GM23338 (cell line): ENCODE measurements around the gene BAMBI. TPM values are rescaled to one million over a fixed set of nuclear protein-coding genes. Genes with fewer than 3 reads are reported as not detected.

Source experiments
- ATAC-seq: fragments of 200-7000 bp; cut with Tn5 transposase; 3 replicates; pipeline ENCODE4 v1.9.1; 2020
- DNase-seq: peaks from one replicate; pipeline ENCODE4 v3.0.0-alpha.2; 2015; ENCODE audit warnings: low spot score
- H2AFZ ChIP-seq: fragments of 200-600 bp; sonication (generic); 2 replicates; pipeline ENCODE4 v1.8.0; 2016; ENCODE audit warnings: antibody characterized with exemption, mild to moderate bottlenecking, moderate library complexity
- H3F3A ChIP-seq: fragments of 200-600 bp; sonication (generic); replicated peaks from 2 replicates; pipeline ENCODE4 v1.8.0; 2017; ENCODE audit warnings: antibody characterized with exemption, mixed run types, low read depth
- H3K27ac ChIP-seq: fragments of 200-600 bp; sonication (generic); 2 replicates; pipeline ENCODE4 v1.6.1; 2016; ENCODE audit warnings: low read depth
- H3K27me3 ChIP-seq: fragments of 200-600 bp; sonication (generic); 2 replicates; pipeline ENCODE4 v1.8.0; 2016; ENCODE audit warnings: mild to moderate bottlenecking, mixed run types, moderate library complexity; ENCODE audit not compliant: insufficient read depth
- H3K36me3 ChIP-seq: fragments of 200-600 bp; sonication (generic); 2 replicates; pipeline ENCODE4 v1.8.0; 2016; ENCODE audit warnings: mild to moderate bottlenecking; ENCODE audit not compliant: insufficient read depth
- H3K4me1 ChIP-seq: fragments of 200-600 bp; sonication (generic); 2 replicates; pipeline ENCODE4 v1.8.0; 2016; ENCODE audit warnings: mild to moderate bottlenecking, moderate library complexity; ENCODE audit not compliant: insufficient read depth
- H3K4me2 ChIP-seq: fragments of 200-600 bp; sonication (generic); 2 replicates; pipeline ENCODE4 v1.7.1; 2017; ENCODE audit warnings: mixed run types
- H3K4me3 ChIP-seq: fragments of 200-600 bp; sonication (generic); 2 replicates; pipeline ENCODE4 v1.6.1; 2016; ENCODE audit warnings: mixed run types
- H3K79me2 ChIP-seq: fragments of 200-600 bp; sonication (generic); replicated peaks from 2 replicates; pipeline ENCODE4 v1.8.0; 2017; ENCODE audit warnings: mild to moderate bottlenecking; ENCODE audit not compliant: insufficient read depth
- H3K9me2 ChIP-seq: fragments of 200-600 bp; sonication (generic); 2 replicates; pipeline ENCODE4 v1.8.0; 2017; ENCODE audit not compliant: insufficient read depth
- H4K20me1 ChIP-seq: fragments of 200-600 bp; sonication (generic); replicated peaks from 2 replicates; pipeline ENCODE4 v1.8.0; 2017; ENCODE audit warnings: mild to moderate bottlenecking; ENCODE audit not compliant: insufficient read depth
- H3K27ac Mint-ChIP-seq: 2 replicates; pipeline ENCODE4 v1.8.0; 2020; ENCODE audit warnings: inconsistent platforms, mild to moderate bottlenecking, moderate library complexity, mixed read lengths
- H3K27me3 Mint-ChIP-seq: 3 replicates; pipeline ENCODE4 v1.8.0; 2022; ENCODE audit warnings: low read depth, mild to moderate bottlenecking, moderate library complexity, mixed read lengths, inconsistent platforms; ENCODE audit not compliant: insufficient read depth, poor library complexity
- H3K36me3 Mint-ChIP-seq: 3 replicates; pipeline ENCODE4 v1.8.0; 2021; ENCODE audit warnings: low read depth, mild to moderate bottlenecking, inconsistent platforms, moderate library complexity, mixed read lengths
- H3K4me1 Mint-ChIP-seq: 3 replicates; pipeline ENCODE4 v1.8.0; 2020; ENCODE audit warnings: mild to moderate bottlenecking, inconsistent platforms, mixed read lengths
- H3K4me3 Mint-ChIP-seq: 3 replicates; pipeline ENCODE4 v1.8.0; 2021; ENCODE audit warnings: moderate library complexity, mild to moderate bottlenecking, inconsistent platforms, mixed read lengths
- H3K9me3 Mint-ChIP-seq: 3 replicates; pipeline ENCODE4 v1.8.0; 2020; ENCODE audit warnings: moderate library complexity, mild to moderate bottlenecking, inconsistent platforms, mixed read lengths
- CREB1 ChIP-seq: fragments of 250-450 bp; sonication (Bioruptor Pico); IDR thresholded peaks from 2 replicates; pipeline ENCODE4 v1.5.0; 2020; ENCODE audit warnings: low read depth, mild to moderate bottlenecking, moderate library complexity
- CTCF ChIP-seq, 2 experiments: fragments of 200-600 bp in 1 of 2; sonication (generic) in 1 of 2; conservative IDR thresholded peaks; 2 replicates each; pipeline versions ENCODE4 v1.5.1 to v1.6.1; 2016 to 2017; ENCODE audit warnings: antibody characterized with exemption in 2 of 2, low read depth in 2 of 2, mild to moderate bottlenecking in 2 of 2, moderate library complexity in 1 of 2
- ETS1 ChIP-seq: IDR thresholded peaks from 2 replicates; pipeline ENCODE4 v1.6.1; 2016; ENCODE audit warnings: antibody characterized with exemption
- EZH2 ChIP-seq: fragments of 200-600 bp; sonication (generic); IDR thresholded peaks from one replicate; pipeline ENCODE4 v1.8.0; 2017; ENCODE audit warnings: antibody characterized with exemption, mild to moderate bottlenecking, low read depth; ENCODE audit not compliant: unreplicated experiment
- EZH2phosphoT487 ChIP-seq: fragments of 200-600 bp; sonication (generic); IDR thresholded peaks from one replicate; pipeline ENCODE4 v1.8.1; 2018; ENCODE audit warnings: antibody characterized with exemption; ENCODE audit not compliant: unreplicated experiment
- JUNB ChIP-seq: IDR thresholded peaks from one replicate; pipeline ENCODE4 v1.6.1; 2016; ENCODE audit warnings: antibody characterized with exemption; ENCODE audit not compliant: unreplicated experiment
- POLR2AphosphoS5 ChIP-seq: IDR thresholded peaks from 2 replicates; pipeline ENCODE4 v1.6.1; 2016; ENCODE audit warnings: antibody characterized with exemption, low read depth
- REST ChIP-seq: IDR thresholded peaks from one replicate; pipeline ENCODE4 v1.6.1; 2018; ENCODE audit warnings: antibody characterized with exemption; ENCODE audit not compliant: unreplicated experiment
- ZNF331 ChIP-seq: fragments of 250-450 bp; sonication (Bioruptor Pico); IDR thresholded peaks from 2 replicates; pipeline ENCODE4 v1.5.0; 2020; ENCODE audit warnings: low read depth, mild to moderate bottlenecking, moderate library complexity
- polyA plus RNA-seq: library from polyadenylated mRNA; unstranded; fragments of >200 nt; fragmentation: Nextera tagmentation; extraction: Ambion mirVana; gene quantifications from 2 replicates; pipeline ENCODE4 v1.2.1, GENCODE V29; 2016
- total RNA-seq: library from RNA; depleted of rRNA; stranded (reverse); fragments of >200 nt; shearing (Covaris generic); gene quantifications from 2 replicates; pipeline ENCODE4 v1.2.3, GENCODE V29; 2014

Gene BAMBI
- total and polyA plus RNA-seq, 2 experiments from 2014 or later = 20.1 to 37.5 TPM

- no peaks in the 10 kb centered on the region for H3K9me3 Mint-ChIP-seq
- H3K27ac Mint-ChIP-seq = peak overlapping the region; percentile 42
- H3K4me3 Mint-ChIP-seq = peak overlapping the region; percentile 29; the same call in 1 of the 3 replicates
- no peak for TF ChIP-seq CTCF (conservative IDR thresholded peaks at IDR 0.05; ENCODE audit: low read depth in 2 of 2)
- no peak for TF ChIP-seq REST
- TF ChIP-seq JUNB = no peak
- TF ChIP-seq CREB1 (CRISPR knock-in tag) = no peak
- no peaks in the 10 kb centered on the region for H3K27me3 ChIP-seq
- H3K9me2 ChIP-seq = no peaks in the 10 kb centered on the region
- H2AFZ ChIP-seq = no peak overlapping the region
- H3K4me1 ChIP-seq = peaks cover 73% of the 10 kb centered on the region
- peak overlapping the region; percentile 15 for H3K4me3 ChIP-seq
- peaks cover 71% of the 10 kb centered on the region for H3K4me1 Mint-ChIP-seq
- H3K27me3 Mint-ChIP-seq = peaks cover 3% of the 10 kb centered on the region
- H3F3A ChIP-seq = no peaks in the 10 kb centered on the region
- peaks cover 39% of the 10 kb centered on the region for H3K36me3 Mint-ChIP-seq
- H3K4me2 ChIP-seq = peak overlapping the region; percentile 50
- peaks cover 27% of the 10 kb centered on the region for H4K20me1 ChIP-seq
- peak; percentile 16; the same call in 2 of the 3 replicates for ATAC-seq
- peaks cover 41% of the 10 kb centered on the region for H3K79me2 ChIP-seq
- H3K36me3 ChIP-seq = peaks cover 28% of the 10 kb centered on the region
- peak; percentile 32 for DNase-seq
- peak overlapping the region; percentile 48 for H3K27ac ChIP-seq
Measured at GRCh38 chr10:28684986-28685580, 7.8 kb downstream of the BAMBI start.

- Histone ChIP-seq H3K79me2 (peaks cover 34% of the 10 kb centered on the region), H3K4me3 (peak overlapping the region; percentile 15)
- TF ChIP-seq EZH2 (no peak), EZH2phosphoT487 (no peak), POLR2AphosphoS5 (no peak), ETS1 (no peak), ZNF331 (CRISPR knock-in tag) (no peak)
Measured at GRCh38 chr10:28685717-28686116, 8.4 kb downstream of the BAMBI start.

More at GRCh38 chr10:28685717-28686116, 8.4 kb downstream of the BAMBI start:
- Histone ChIP-seq H3K27ac (peak overlapping the region; percentile 48; the same call in 1 of the 2 replicates), H2AFZ (no peak overlapping the region), H3F3A (no peaks in the 10 kb centered on the region), H3K9me2 (no peaks in the 10 kb centered on the region), H3K4me2 (peak overlapping the region; percentile 64), H3K27me3 (no peaks in the 10 kb centered on the region), H3K36me3 (peaks cover 28% of the 10 kb centered on the region), H4K20me1 (peaks cover 21% of the 10 kb centered on the region), H3K4me1 (peaks cover 72% of the 10 kb centered on the region)
- Mint-ChIP-seq H3K27ac (peak overlapping the region; percentile 42; the same call in 1 of the 2 replicates), H3K27me3 (peaks cover 3% of the 10 kb centered on the region), H3K36me3 (peaks cover 39% of the 10 kb centered on the region), H3K9me3 (no peaks in the 10 kb centered on the region), H3K4me3 (peak overlapping the region; percentile 29; the same call in 1 of the 3 replicates), H3K4me1 (peaks cover 69% of the 10 kb centered on the region)
- ATAC-seq (peak; percentile 26; the same call in 2 of the 3 replicates), DNase-seq (peak; percentile 70)
